GM03348 (cell line): ENCODE results near the gene TBC1D22A.

Source experiments
- DNase-seq: peaks from one replicate; pipeline ENCODE4 v3.0.0; 2012; ENCODE audit warnings: low spot score

The TBC1D22A gene

DNA sequence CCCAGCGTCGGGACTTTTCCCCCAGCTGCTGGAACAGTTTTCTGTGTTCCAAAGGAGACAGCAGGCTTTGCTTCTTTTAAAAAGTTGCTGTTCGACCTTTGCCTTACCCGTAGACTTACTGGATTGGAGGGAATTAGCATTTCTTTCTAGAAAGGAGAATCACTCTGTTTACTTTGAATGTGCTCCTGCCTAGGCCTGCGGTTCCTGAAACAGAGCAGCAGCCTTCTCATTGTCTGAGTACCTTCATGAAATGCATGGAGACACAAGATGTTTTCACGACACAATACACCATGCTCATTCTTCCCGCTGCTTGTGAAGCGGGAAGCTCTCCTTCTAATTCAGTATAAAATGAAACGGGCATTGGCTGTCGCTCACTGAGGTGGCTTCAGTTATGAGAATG, 196.2 kb downstream of the TBC1D22A start:
- DNase-seq: no peak

DNA sequence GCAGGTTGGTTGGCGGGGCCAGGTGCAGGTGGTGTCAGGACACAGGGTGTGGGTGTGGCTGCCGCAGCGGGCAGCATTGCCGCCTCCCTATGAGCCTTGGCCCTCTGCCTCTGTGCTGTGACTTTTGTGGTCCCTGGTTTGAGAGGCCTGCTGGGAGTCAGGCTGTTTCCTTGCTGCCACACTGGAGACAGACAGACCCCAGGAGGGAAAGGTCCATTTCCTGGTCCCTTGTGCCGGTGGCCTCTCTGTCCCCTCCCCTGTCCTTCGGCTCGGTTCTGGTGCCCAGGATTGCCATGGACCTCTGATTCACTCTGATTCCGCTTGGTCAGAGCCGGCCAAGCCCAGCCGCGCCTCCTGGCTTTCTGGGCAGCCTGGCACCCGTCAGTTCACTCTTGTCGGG, 196.9 kb downstream of the TBC1D22A start:
- no peak for DNase-seq

DNA sequence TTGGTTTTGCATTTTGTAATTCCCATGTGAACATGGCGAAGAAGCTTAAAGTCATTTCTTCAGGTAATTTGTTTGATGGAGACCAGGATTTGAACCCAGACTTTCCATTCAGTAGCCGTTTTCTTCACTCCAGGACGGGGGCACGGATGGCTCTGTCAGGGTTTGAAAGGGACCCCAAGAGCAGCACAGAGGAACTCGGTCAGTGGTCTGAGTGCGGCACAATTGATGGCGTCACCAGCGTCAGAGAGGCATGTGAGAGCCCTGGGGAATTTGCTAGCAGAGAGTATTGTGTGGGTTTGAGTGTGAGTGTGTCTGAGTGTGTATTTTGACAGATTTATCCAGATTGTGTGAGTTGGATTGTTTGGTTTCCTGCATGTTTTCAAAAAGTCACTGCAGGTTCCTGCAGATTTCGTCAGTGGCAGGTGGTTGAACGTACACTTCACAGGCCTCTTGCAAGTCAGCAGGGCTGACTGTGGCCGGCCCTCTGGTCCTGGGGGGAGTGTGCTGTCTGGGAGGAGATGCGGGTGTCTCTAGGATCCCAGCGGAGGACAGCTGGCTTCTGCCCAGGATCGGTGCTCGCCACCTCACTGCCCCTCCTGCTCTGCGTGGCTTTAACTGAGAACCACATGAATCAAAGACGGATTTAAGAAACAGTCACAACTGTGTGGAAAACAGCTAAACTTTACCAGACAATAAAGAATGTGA, 199.3 kb downstream of the TBC1D22A start:
- no peak for DNase-seq

DNA sequence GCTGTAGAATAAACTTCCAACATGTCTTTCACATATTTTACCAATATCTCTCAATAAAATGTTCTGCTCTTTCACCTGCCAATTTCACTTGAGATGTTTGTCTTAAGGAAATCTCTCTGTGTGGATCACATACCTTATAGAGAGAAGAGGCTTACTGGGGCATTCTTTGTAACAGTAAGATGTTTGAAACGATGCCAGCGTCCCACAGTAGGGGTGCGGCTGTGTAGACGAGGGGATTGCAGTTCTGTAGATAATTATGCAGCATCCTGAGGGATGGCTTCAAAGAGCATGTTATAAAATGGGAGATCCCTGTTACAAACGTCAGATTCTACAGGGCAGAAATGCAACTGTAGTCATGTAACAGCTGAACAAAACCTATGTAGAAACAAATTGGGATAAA, 200.0 kb downstream of the TBC1D22A start:
- no peak for DNase-seq

DNA sequence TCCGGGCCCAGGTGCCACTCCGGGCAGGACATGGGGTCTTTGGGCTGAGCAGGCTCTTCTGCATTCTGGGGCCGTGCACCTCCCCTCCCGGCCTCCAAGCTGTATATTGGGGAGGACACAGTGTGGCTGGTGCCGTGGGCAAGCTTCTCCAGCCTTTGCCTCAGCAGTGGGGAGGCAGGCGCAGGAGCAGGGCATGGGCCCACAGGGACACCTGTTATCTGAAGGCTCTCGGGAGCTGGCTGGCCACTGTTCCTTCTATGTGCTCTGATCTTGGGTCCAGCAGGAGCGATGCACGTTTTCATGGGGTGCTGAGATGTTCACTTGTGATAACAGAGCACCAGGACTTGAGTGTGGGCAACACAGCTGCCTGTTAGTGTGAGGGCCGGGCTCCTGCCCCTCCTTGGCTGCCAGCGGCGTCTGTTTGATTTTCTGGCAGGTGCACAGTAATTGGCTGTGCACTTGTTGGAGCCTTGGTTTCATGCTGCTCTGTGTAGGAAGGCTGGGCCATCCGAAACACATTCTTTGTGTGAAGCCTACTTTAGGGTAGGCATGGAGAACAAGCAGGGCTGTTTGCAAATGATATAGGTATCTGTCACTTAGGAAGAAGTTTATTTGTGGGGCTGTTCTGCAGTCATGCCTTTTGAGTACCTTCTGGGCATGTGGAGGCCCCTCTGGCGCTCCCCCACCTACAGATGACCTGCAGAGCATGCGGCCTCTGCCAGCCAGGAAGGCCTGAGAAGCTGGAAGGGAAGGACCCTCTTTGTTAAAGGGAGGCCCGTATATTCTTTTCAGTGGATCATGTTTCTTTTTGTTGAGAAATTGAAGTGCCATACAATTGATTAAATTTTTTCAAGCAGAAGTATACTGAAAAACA, 201.5 kb downstream of the TBC1D22A start:
- DNase-seq: no peak

DNA sequence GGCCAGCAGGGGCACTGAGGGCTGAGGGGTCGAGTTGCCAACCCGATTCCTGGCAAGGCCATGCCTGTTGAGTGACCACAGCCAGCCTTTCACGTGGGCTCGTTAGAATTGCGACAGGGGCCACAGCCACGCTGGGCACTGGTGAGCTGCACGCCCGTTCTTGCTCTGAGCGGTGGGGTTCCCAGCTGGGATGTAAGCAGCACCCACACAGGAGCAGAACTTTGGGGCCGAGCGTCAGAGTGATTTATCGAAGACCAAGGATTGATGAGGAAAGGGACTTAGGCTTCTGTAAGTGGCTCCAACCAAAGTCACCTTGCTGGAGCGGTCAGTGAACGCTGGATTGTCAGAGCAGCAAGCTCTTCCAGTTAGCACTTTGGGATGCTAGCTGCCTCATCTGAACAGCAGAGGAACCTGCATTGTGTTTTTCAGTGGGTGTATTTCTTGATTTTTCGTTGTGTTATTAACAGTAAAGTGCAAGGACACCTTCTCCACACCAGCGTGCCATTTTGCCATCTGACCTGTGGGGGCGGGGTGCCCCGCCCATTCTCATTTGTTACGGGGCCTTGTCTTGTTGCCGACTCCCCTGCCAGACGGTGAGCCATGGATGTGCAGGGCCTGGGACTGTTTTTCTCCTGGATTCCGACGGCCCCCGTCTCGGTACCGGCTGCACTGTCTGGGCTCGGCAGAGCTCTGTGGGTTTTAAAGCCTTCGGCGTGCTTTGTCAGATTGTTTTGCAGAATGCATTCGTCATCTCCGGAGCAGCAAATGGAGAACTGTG, 202.5 kb downstream of the TBC1D22A start:
- no peak for DNase-seq

DNA sequence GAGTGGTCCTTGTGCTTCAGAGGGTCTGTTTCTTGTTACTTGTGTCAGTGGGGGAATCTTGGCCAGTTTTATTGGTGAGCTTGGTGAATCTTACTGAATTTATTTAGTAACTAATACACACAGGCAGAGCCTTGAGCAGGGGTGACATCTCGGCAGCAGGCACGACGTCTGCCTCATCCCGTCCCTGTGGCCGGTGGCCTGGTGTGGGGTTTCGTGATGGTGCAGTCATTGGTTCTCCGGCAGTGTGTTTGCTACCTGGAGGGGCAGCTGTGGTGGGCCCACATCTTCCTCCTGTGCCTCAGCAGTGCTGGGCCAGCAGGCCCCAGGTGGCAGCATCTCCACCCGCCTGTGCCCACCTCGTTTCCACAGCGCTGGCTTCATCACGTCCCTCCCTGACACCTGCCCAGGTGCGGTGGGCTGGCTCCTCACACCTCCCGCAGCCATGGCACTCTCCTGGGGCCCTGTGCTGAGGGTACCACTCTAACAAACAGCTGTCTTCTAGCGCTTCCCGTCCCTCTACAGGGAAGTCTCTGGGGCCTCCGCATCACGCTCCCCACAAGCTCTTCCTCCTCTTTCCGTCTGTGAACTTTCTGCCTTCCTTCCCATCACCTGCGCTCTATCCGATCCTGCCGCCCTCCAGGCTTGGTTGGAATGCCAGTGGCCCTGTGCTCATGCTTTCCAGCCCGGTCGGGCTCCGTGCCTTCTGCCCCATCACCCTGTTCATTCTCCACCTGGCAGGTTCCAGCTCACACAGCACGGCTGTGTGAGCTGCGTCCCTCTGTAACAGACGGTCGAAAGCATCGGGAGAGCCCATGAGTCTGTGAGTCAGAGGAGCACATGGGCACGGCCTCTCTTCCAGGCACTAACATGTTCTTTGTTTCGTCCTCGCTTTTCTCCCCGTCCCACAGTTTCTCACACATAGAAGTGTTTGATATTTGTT, 203.4 kb downstream of the TBC1D22A start:
- DNase-seq: no peak

DNA sequence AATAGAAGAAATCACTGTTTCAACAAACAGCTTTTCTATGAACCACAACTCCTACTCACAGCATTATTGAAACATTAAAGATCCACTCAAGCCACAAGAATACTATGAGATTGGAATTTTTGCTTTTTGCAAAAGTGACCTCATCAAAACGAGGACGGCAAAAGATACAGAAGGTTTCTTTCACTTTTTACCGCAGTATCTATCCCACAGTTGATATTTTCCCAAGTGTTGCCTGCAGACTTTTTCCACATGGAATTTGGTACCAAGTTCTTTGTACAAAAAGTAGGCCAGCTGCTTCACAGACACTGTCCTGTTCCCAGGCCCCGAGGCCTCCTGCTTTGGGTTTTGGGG, 204.0 kb downstream of the TBC1D22A start:
- no peak for DNase-seq

DNA sequence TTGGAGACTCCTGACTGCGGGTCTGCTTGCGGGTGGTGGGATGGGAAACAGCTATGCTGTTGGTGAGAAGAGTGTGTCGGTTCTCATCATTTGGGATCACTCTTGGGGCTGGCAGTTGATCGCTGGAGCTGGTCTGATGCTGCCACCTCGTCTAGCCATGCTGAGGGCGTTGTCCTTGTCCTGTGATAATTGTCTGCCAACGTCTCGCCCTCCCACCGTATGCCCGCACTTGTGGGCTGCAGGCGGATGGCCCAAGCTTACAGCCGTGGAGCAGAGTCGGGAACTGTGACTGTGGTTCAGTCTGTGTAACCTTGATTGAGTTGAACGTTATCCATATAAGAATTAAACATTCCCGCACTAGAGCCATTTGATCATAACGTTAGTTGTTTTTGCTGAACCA, 204.4 kb downstream of the TBC1D22A start:
- no peak for DNase-seq

DNA sequence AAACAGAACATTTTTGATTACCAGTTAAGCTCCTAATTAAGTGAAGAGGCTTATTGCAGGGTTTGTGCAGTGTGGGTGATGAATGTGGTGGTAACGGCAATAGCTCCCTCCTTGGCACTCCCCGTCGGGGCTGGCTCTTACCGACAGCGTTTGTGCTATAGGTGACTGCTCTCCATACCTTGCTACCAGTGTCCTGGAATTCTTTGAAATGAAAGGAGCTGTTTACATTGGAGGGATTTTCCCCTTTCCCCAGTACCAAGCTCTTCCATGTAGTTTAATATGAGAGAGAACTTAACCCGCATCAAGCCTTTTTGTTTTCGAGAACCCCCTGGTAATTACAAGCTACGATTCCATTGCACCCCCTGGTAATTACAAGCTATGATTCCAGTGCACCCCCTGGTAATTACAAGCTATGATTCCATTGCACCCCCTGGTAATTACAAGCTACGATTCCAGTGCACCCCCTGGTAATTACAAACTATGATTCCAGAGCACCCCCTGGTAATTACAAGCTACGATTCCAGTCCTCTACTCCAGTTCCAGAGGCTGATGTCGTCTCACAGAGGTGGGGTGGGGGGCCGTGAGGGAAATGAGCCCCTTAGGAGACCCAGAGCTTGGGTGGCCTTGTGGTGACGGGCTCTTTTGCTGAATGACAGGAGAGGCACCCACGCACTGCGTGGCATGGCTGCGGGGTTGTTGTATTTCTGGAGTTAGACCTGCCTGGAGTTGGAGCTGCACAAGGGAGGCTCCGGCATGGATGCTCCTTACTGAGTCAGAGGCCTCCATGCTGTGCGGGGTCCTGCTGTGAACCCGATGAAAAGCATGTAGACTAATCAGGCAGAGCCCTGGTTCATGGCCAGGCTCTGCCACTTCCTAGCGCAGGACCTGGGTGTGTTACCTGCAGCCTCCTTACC, 205.3 kb downstream of the TBC1D22A start:
- DNase-seq: no peak

DNA sequence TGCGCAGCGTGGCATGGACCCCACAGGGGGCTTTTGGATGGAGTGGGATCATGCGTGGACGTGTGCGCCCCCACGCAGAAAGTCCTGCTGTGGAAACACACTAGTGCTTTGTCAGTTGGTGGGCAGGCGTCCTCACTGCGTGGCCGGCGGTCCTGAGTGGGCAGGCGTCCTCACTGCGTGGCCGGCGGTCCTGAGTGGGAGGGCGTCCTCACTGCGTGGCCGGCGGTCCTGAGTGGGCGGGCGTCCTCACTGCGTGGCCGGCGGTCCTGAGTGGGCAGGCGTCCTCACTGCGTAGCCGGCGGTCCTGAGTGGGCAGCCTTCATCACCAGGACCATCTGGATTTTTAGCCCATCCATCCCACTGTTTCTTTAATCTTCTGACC, 205.9 kb downstream of the TBC1D22A start:
- no peak for DNase-seq

DNA sequence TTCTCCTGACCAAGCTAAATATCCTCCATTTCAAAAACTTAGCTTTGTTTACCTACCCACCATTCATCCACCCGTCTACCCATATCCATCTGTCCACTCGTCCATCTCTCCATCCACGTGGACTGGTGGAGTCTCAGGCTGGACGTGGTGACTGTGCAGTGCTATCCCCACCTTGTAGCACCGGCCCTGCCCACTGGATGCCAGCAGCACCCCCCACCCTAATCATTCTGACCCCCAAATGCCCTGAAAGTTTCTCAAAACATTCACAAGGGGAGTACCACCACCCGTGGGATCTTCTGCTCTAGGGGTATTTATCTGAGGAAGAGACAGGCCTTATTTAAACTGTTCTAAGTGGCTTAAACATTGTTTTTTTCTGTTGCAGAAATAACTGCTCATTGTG, 206.4 kb downstream of the TBC1D22A start:
- DNase-seq: no peak

DNA sequence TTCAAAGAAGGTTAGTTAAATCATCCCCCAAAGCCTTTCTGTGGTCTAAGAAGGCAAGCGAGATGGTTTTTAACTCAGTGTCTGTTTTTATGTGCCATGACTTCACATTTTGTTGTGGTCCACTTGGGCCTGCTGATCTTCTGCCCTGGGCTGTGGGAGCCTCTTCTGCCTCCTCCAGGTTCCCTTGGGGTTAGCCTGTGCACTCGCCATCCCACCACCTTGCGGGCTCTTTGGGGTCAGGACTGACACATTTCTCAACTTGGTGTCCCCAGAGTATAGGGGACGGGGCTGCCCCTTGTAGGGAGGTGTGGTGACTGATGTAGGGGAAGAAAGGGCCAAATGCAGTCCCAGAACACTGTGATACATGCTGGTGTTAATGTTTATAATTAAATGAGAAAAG, 207.0 kb downstream of the TBC1D22A start:
- no peak for DNase-seq

DNA sequence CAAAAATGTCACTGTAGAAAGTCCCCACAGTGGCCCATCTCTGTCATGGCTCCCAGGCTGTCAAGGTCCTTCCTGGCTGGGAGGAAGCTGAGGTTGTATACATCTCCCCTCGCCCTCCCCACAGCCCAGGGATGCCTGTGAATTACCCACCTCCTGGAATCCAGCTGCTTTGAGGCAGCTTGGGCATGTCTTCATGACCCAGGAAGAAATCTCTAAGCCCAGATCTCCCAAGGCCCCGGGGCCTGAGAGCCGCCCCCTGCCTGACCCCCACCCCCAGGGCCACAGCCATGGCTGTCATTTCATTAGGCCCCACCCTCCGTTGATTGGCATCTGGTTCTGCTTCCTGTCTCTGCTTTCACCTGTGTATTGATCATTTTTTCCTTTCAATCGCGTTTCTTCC, 207.5 kb downstream of the TBC1D22A start:
- no peak for DNase-seq

DNA sequence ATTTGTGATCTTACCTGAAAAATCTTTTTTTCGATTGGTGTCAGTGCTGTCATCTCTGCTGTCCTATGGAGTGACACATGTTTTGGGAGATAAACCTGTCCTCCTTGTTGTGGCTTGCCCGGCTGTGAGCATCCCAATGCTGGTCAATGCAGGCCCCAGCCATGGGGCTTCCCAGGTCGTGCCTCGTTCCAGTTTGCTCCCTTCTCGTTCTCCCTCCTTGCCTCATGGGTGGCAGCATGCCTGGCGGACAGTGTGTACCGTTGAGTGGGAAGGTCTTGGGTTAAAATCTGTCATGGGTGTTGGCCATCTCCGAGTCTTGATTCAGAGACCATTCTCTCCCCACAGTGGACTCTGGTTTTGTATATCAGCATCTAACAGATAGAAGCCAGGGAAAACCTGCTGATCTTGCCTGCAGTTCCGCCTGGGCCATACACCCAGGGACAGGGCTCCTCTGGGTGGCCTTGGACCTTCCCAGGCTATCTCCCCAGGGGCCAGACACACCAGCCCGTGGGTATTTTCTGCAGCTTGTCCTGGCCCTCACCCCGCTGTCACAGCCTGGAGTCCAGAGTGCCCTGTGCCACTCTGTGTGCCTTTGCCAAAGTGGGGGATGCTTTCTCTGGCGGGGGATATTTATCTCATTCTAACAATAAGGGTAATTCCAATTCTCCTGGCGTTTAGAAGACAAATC, 208.1 kb downstream of the TBC1D22A start:
- DNase-seq: no peak

DNA sequence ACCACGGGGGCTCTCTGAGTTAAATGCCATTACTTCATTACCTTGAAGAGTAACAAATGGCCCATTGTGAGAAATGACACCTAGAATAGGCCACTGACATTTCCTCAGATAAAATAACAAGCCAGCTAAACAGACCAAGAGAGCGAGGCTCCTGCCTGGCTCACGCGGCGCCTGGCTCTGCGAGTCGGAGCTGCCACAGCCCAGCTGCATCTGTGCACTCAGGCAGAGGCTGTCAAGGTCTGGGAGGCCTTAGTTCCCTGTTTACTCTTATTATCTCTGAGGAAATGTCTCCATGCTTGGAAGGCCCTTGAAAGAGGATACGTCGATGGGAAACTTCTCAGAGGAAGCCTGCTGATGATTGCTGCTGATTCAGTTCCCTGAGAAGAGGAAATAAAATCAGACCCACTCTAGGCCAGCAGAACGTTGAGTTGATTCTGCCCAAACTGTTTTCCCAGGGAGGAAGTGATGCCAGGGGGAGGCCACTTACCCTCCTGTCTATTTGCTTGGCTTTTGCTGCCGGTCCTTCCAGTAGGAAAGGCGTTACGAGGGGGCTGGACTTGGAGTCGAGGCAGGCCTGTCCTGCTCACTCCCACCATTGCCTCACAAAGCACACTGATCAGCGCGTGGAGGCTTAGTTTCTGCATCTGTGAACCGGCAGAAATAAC, 208.8 kb downstream of the TBC1D22A start:
- DNase-seq: no peak

DNA sequence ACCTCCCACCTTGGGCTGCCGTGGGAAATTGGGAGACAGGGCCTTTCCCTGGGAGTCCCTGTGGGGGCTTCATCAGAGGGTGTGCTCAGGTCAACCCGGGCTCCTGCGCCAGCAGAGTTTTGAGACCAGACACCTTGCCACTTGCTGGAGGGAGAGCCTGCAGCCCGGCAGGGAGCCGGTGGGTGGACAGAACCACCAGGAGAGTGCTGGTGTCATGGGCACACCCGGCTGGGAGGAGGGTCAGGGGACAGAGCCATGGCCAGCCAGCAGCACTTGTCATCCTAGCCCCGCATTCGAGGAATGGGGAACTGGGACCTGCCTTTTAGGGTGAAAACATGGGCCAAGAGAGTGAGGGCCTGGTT, 209.3 kb downstream of the TBC1D22A start:
- DNase-seq: no peak

DNA sequence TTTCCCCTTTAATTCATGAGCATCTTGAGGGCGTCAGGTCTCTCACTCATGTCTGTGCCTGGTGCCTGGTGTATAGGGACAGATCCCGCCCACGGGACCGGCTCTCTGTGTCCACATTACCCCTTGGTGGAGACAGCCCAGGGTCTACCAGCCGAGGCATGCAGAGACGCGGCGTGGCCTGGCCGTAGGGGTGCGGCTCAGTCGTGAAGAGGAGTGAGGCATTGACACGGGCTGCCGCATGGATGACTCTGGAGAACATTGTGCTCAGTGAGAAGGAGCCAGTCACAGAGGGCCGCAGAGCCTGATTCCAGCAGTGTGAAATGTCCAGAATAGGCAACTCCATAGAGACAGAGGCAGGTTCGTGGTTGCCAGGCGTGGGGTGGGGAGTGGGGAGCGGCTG, 209.8 kb downstream of the TBC1D22A start:
- no peak for DNase-seq
